Activated T-helper 17 cell treated with anti-CD3 and anti-CD28 coated beads, Interleukin-2, amount 50 U/mL, for 72 hours (primary cell): Measurements from ENCODE around the gene LRRC8C. TPM values are rescaled to one million over a fixed set of nuclear protein-coding genes. Genes with fewer than 3 reads are reported as not detected.

Experiments
- ATAC-seq: fragments of 150-1000 bp; cut with Tn5 transposase; replicated peaks from 2 replicates; pipeline ENCODE4 v1.10.0; 2021; ENCODE audit warnings: mild to moderate bottlenecking, moderate library complexity
- H3K27ac Mint-ChIP-seq: one replicate; pipeline ENCODE4 v1.8.0; 2022; ENCODE audit warnings: mixed read lengths
- H3K27me3 Mint-ChIP-seq: one replicate; pipeline ENCODE4 v1.8.0; 2022; ENCODE audit warnings: mixed read lengths
- H3K36me3 Mint-ChIP-seq: one replicate; pipeline ENCODE4 v1.8.0; 2022; ENCODE audit warnings: low read depth, mild to moderate bottlenecking, mixed read lengths
- H3K4me1 Mint-ChIP-seq: one replicate; pipeline ENCODE4 v1.8.0; 2022; ENCODE audit warnings: mixed read lengths
- H3K4me3 Mint-ChIP-seq: one replicate; pipeline ENCODE4 v1.8.0; 2022; ENCODE audit warnings: mild to moderate bottlenecking, mixed read lengths
- H3K9me3 Mint-ChIP-seq: one replicate; pipeline ENCODE4 v1.8.0; 2022; ENCODE audit warnings: mixed read lengths
- total RNA-seq, 2 donors: library from RNA; stranded (reverse); gene quantifications; one replicate each; pipeline ENCODE4 v1.2.3, GENCODE V29; 2022

LRRC8C gene
- total RNA-seq, 2 donors from 2014 or later: 27.7 to 50.4 TPM

GRCh38 chr1:89746424-89747149 is 113.7 kb downstream of the LRRC8C start:
- H3K4me1 Mint-ChIP-seq: peaks cover 8% of the 10 kb centered on the region
- no peaks in the 10 kb centered on the region for H3K9me3 Mint-ChIP-seq
- H3K27me3 Mint-ChIP-seq: no peaks in the 10 kb centered on the region
- no peak overlapping the region for H3K4me3 Mint-ChIP-seq
- peaks cover 6% of the 10 kb centered on the region for H3K36me3 Mint-ChIP-seq
- H3K27ac Mint-ChIP-seq: peak overlapping the region; percentile 23
- peak; percentile 59 for ATAC-seq

GRCh38 chr1:89753761-89754160 is 120.8 kb downstream of the LRRC8C start:
- ATAC-seq: no peak
- no peaks in the 10 kb centered on the region for H3K27me3 Mint-ChIP-seq
- peaks cover 43% of the 10 kb centered on the region for H3K4me1 Mint-ChIP-seq
- H3K36me3 Mint-ChIP-seq: no peaks in the 10 kb centered on the region
- H3K9me3 Mint-ChIP-seq: no peaks in the 10 kb centered on the region
- peak overlapping the region; percentile 45 for H3K4me3 Mint-ChIP-seq
- no peak overlapping the region for H3K27ac Mint-ChIP-seq

GRCh38 chr1:89754518-89754917 is 121.6 kb downstream of the LRRC8C start:
- H3K27me3 Mint-ChIP-seq: no peaks in the 10 kb centered on the region
- H3K36me3 Mint-ChIP-seq: no peaks in the 10 kb centered on the region
- H3K27ac Mint-ChIP-seq: peak overlapping the region; percentile 47
- H3K4me3 Mint-ChIP-seq: peak overlapping the region; percentile 45
- H3K4me1 Mint-ChIP-seq: peaks cover 49% of the 10 kb centered on the region
- ATAC-seq: peak; percentile 31
- H3K9me3 Mint-ChIP-seq: no peaks in the 10 kb centered on the region

GRCh38 chr1:89755591-89755990 is 122.7 kb downstream of the LRRC8C start:
- peak overlapping the region; percentile 47 for H3K27ac Mint-ChIP-seq
- peaks cover 49% of the 10 kb centered on the region for H3K4me1 Mint-ChIP-seq
- ATAC-seq: no peak
- H3K27me3 Mint-ChIP-seq: no peaks in the 10 kb centered on the region
- no peaks in the 10 kb centered on the region for H3K36me3 Mint-ChIP-seq
- no peaks in the 10 kb centered on the region for H3K9me3 Mint-ChIP-seq
- peak overlapping the region; percentile 45 for H3K4me3 Mint-ChIP-seq

GRCh38 chr1:89757532-89757931 is 124.6 kb downstream of the LRRC8C start:
- Mint-ChIP-seq H3K4me1 (peaks cover 59% of the 10 kb centered on the region), H3K4me3 (peak overlapping the region; percentile 77), H3K27me3 (no peaks in the 10 kb centered on the region), H3K27ac (peak overlapping the region; percentile 80), H3K9me3 (no peaks in the 10 kb centered on the region), H3K36me3 (peaks cover 3% of the 10 kb centered on the region)
- peak; percentile 88 for ATAC-seq

- no peaks in the 10 kb centered on the region for H3K27me3 Mint-ChIP-seq
These were observed 125.2 kb downstream of the LRRC8C start for GRCh38 chr1:89758156-89758555.

GRCh38 chr1:89759036-89759435 is 126.1 kb downstream of the LRRC8C start:
- no peaks in the 10 kb centered on the region for H3K27me3 Mint-ChIP-seq
- H3K4me3 Mint-ChIP-seq: peak overlapping the region; percentile 77
- H3K27ac Mint-ChIP-seq: no peak overlapping the region
- H3K36me3 Mint-ChIP-seq: peaks cover 8% of the 10 kb centered on the region
- no peaks in the 10 kb centered on the region for H3K9me3 Mint-ChIP-seq
- ATAC-seq: no peak
- peaks cover 59% of the 10 kb centered on the region for H3K4me1 Mint-ChIP-seq

More at GRCh38 chr1:89758156-89758555, 125.2 kb downstream of the LRRC8C start:
- H3K36me3 Mint-ChIP-seq: peaks cover 8% of the 10 kb centered on the region
- H3K4me1 Mint-ChIP-seq: peaks cover 63% of the 10 kb centered on the region
- H3K4me3 Mint-ChIP-seq: peak overlapping the region; percentile 77
- ATAC-seq: no peak
- H3K9me3 Mint-ChIP-seq: no peaks in the 10 kb centered on the region
- peak overlapping the region; percentile 80 for H3K27ac Mint-ChIP-seq

- H3K36me3 Mint-ChIP-seq: peaks cover 8% of the 10 kb centered on the region
- no peak overlapping the region for H3K27ac Mint-ChIP-seq
These were observed 127.6 kb downstream of the LRRC8C start for GRCh38 chr1:89760496-89760895.

GRCh38 chr1:89761338-89761737 is 128.4 kb downstream of the LRRC8C start:
- H3K9me3 Mint-ChIP-seq: no peaks in the 10 kb centered on the region
- peak overlapping the region; percentile 80 for H3K4me3 Mint-ChIP-seq
- no peak for ATAC-seq
- no peaks in the 10 kb centered on the region for H3K27me3 Mint-ChIP-seq
- peaks cover 39% of the 10 kb centered on the region for H3K4me1 Mint-ChIP-seq
- H3K27ac Mint-ChIP-seq: peak overlapping the region; percentile 78
- H3K36me3 Mint-ChIP-seq: peaks cover 8% of the 10 kb centered on the region

More at GRCh38 chr1:89760496-89760895, 127.6 kb downstream of the LRRC8C start:
- peaks cover 46% of the 10 kb centered on the region for H3K4me1 Mint-ChIP-seq
- no peak for ATAC-seq
- no peaks in the 10 kb centered on the region for H3K9me3 Mint-ChIP-seq
- H3K4me3 Mint-ChIP-seq: no peak overlapping the region
- no peaks in the 10 kb centered on the region for H3K27me3 Mint-ChIP-seq

- Mint-ChIP-seq H3K4me3 (peak overlapping the region; percentile 80), H3K4me1 (peaks cover 37% of the 10 kb centered on the region), H3K9me3 (no peaks in the 10 kb centered on the region), H3K27me3 (no peaks in the 10 kb centered on the region), H3K27ac (peak overlapping the region; percentile 78), H3K36me3 (peaks cover 8% of the 10 kb centered on the region)
- no peak for ATAC-seq
These were observed 129.0 kb downstream of the LRRC8C start for GRCh38 chr1:89761901-89762300.

GRCh38 chr1:89762386-89762778 is 129.5 kb downstream of the LRRC8C start:
- peaks cover 8% of the 10 kb centered on the region for H3K36me3 Mint-ChIP-seq
- H3K27me3 Mint-ChIP-seq: no peaks in the 10 kb centered on the region
- no peak for ATAC-seq
- peak overlapping the region; percentile 80 for H3K4me3 Mint-ChIP-seq
- H3K9me3 Mint-ChIP-seq: no peaks in the 10 kb centered on the region
- peak overlapping the region; percentile 78 for H3K27ac Mint-ChIP-seq
- peaks cover 33% of the 10 kb centered on the region for H3K4me1 Mint-ChIP-seq

GRCh38 chr1:89762779-89763648 is 130.1 kb downstream of the LRRC8C start:
- H3K36me3 Mint-ChIP-seq: peaks cover 8% of the 10 kb centered on the region
- H3K27ac Mint-ChIP-seq: peak overlapping the region; percentile 78
- peak overlapping the region; percentile 80 for H3K4me3 Mint-ChIP-seq

GRCh38 chr1:89763649-89763986 is 130.7 kb downstream of the LRRC8C start:
- Mint-ChIP-seq H3K36me3 (peaks cover 8% of the 10 kb centered on the region), H3K27ac (peak overlapping the region; percentile 78), H3K4me3 (peak overlapping the region; percentile 80), H3K4me1 (peaks cover 21% of the 10 kb centered on the region), H3K27me3 (no peaks in the 10 kb centered on the region), H3K9me3 (no peaks in the 10 kb centered on the region)
- no peak for ATAC-seq

More at GRCh38 chr1:89762779-89763648, 130.1 kb downstream of the LRRC8C start:
- peak; percentile 99 for ATAC-seq
- Mint-ChIP-seq H3K27me3 (no peaks in the 10 kb centered on the region), H3K9me3 (no peaks in the 10 kb centered on the region), H3K4me1 (peaks cover 26% of the 10 kb centered on the region)

- Mint-ChIP-seq H3K27me3 (no peaks in the 10 kb centered on the region), H3K9me3 (no peaks in the 10 kb centered on the region), H3K4me3 (no peak overlapping the region), H3K36me3 (peaks cover 8% of the 10 kb centered on the region), H3K4me1 (peaks cover 14% of the 10 kb centered on the region), H3K27ac (no peak overlapping the region)
- no peak for ATAC-seq
These were observed 132.9 kb downstream of the LRRC8C start for GRCh38 chr1:89765774-89766173.

GRCh38 chr1:89767618-89768017 is 134.7 kb downstream of the LRRC8C start:
- Mint-ChIP-seq H3K27me3 (no peaks in the 10 kb centered on the region), H3K4me1 (peaks cover 4% of the 10 kb centered on the region), H3K4me3 (no peak overlapping the region), H3K36me3 (peaks cover 4% of the 10 kb centered on the region), H3K9me3 (no peaks in the 10 kb centered on the region), H3K27ac (no peak overlapping the region)
- no peak for ATAC-seq
